HEK293 (cell line): ENCODE measurements around the gene MGAT4A.

Experiments used
- CTCF ChIA-PET: fragments of 350-600 bp; formaldehyde crosslinking; extraction: SDS; loops from one replicate; lab custom pipeline; 2021; ENCODE audit warnings: antibody characterized with exemption; lab: Yijun Ruan, JAX
- POLR2A ChIA-PET: fragments of 300-600 bp; formaldehyde crosslinking; extraction: SDS; loops from one replicate; lab custom pipeline; 2020; ENCODE audit warnings: antibody characterized with exemption, inconsistent platforms; lab: Yijun Ruan, JAX
- H3K27ac ChIP-seq: fragments of 200-500 bp; sonication (Bioruptor generic); 2 replicates; pipeline ENCODE4 v1.5.1; 2014; ENCODE audit warnings: low read depth, low read length, control low read depth, inconsistent platforms; ENCODE audit errors: extremely low read depth
- H3K36me3 ChIP-seq, 2 experiments: fragments of 200-500 bp in 1 of 2; sonication (Bioruptor generic) in 1 of 2; 1 replicate in 1 of 2; 2 replicates in 1 of 2; pipeline ENCODE4 v1.5.1; 2014 to 2017; ENCODE audit warnings: inconsistent platforms in 2 of 2, low read length in 2 of 2; ENCODE audit not compliant: control insufficient read depth in 2 of 2, insufficient read depth in 1 of 2
- H3K4me1 ChIP-seq: fragments of 200-500 bp; sonication (Bioruptor generic); 2 replicates; pipeline ENCODE4 v1.5.1; 2014; ENCODE audit warnings: mild to moderate bottlenecking, low read length, inconsistent platforms; ENCODE audit not compliant: control insufficient read depth, insufficient read depth
- H3K4me3 ChIP-seq: 2 replicates; pipeline ENCODE4 v1.5.1; 2011; ENCODE audit warnings: low read depth, mild to moderate bottlenecking, control low read depth, low read length, moderate library complexity
- H3K9me3 ChIP-seq: fragments of 200-500 bp; sonication (Bioruptor generic); 2 replicates; pipeline ENCODE4 v1.5.1; 2014; ENCODE audit warnings: low read depth, low read length, inconsistent platforms; ENCODE audit not compliant: control insufficient read depth, insufficient read depth
- BCL11B ChIP-seq: fragments of 450-650 bp; formaldehyde crosslinking; IDR thresholded peaks from 2 replicates; pipeline ENCODE4 v1.5.1; 2016; ENCODE audit warnings: low read depth, missing biosample characterization, missing genetic modification characterization
- OSR2 ChIP-seq: fragments of 450-650 bp; formaldehyde crosslinking; IDR thresholded peaks from 2 replicates; pipeline ENCODE4 v1.5.1; 2016; ENCODE audit warnings: missing biosample characterization, missing genetic modification characterization
- SALL2 ChIP-seq: fragments of 450-650 bp; formaldehyde crosslinking; IDR thresholded peaks from 2 replicates; pipeline ENCODE4 v1.5.0; 2017; ENCODE audit warnings: missing biosample characterization, mild to moderate bottlenecking, missing genetic modification characterization, borderline replicate concordance
- SCRT2 ChIP-seq: fragments of 450-650 bp; formaldehyde crosslinking; IDR thresholded peaks from 2 replicates; pipeline ENCODE4 v1.5.1; 2016; ENCODE audit warnings: missing biosample characterization, missing genetic modification characterization
- WT1 ChIP-seq: fragments of 450-650 bp; formaldehyde crosslinking; IDR thresholded peaks from 2 replicates; pipeline ENCODE4 v1.5.1; 2016; ENCODE audit warnings: missing biosample characterization, missing genetic modification characterization
- ZFHX2 ChIP-seq: fragments of 450-650 bp; formaldehyde crosslinking; conservative IDR thresholded peaks from 2 replicates; pipeline ENCODE4 v1.5.1; 2016; ENCODE audit warnings: missing biosample characterization, missing genetic modification characterization
- ZNF112 ChIP-seq: fragments of 450-650 bp; formaldehyde crosslinking; IDR thresholded peaks from 2 replicates; pipeline ENCODE4 v1.5.0; 2017; ENCODE audit warnings: missing biosample characterization, missing genetic modification characterization
- ZNF335 ChIP-seq: fragments of 450-650 bp; formaldehyde crosslinking; conservative IDR thresholded peaks from 2 replicates; pipeline ENCODE4 v1.5.1; 2016; ENCODE audit warnings: missing biosample characterization, missing genetic modification characterization
- ZNF354C ChIP-seq: fragments of 450-650 bp; formaldehyde crosslinking; IDR thresholded peaks from 2 replicates; pipeline ENCODE4 v1.5.1; 2016; ENCODE audit warnings: missing biosample characterization, missing genetic modification characterization, low read depth, borderline replicate concordance
- ZNF366 ChIP-seq: fragments of 450-650 bp; formaldehyde crosslinking; conservative IDR thresholded peaks from 2 replicates; pipeline ENCODE4 v1.5.1; 2016; ENCODE audit warnings: missing biosample characterization, missing genetic modification characterization
- ZNF510 ChIP-seq: fragments of 450-650 bp; formaldehyde crosslinking; IDR thresholded peaks from 2 replicates; pipeline ENCODE4 v1.5.1; 2018; ENCODE audit warnings: mild to moderate bottlenecking, missing genetic modification characterization, missing biosample characterization; ENCODE audit not compliant: insufficient replicate concordance
- ZNF624 ChIP-seq: fragments of 450-650 bp; formaldehyde crosslinking; IDR thresholded peaks from 2 replicates; pipeline ENCODE4 v1.5.1; 2017; ENCODE audit warnings: missing biosample characterization, missing genetic modification characterization
- ZNF626 ChIP-seq: fragments of 450-650 bp; sonication (Bioruptor Pico); formaldehyde crosslinking; IDR thresholded peaks from 2 replicates; pipeline ENCODE4 v1.5.1; 2018; ENCODE audit warnings: missing biosample characterization, missing genetic modification characterization, inconsistent platforms
- ZNF670 ChIP-seq: fragments of 450-650 bp; formaldehyde crosslinking; IDR thresholded peaks from 2 replicates; pipeline ENCODE4 v1.5.1; 2016; ENCODE audit warnings: missing biosample characterization, missing genetic modification characterization, low read depth
- ZNF792 ChIP-seq: fragments of 450-650 bp; formaldehyde crosslinking; IDR thresholded peaks from 2 replicates; pipeline ENCODE4 v1.5.1; 2016; ENCODE audit warnings: missing biosample characterization, missing genetic modification characterization
- TF ChIP-seq, protein P1 (sequence below): fragments of 450-650 bp; formaldehyde crosslinking; IDR thresholded peaks from 2 replicates; pipeline ENCODE4 v1.5.1; 2016; ENCODE audit warnings: missing biosample characterization, missing genetic modification characterization
- TF ChIP-seq, protein P2 (sequence below): fragments of 450-650 bp; formaldehyde crosslinking; IDR thresholded peaks from 2 replicates; pipeline ENCODE4 v1.5.1; 2017; ENCODE audit warnings: missing biosample characterization, missing genetic modification characterization
- TF ChIP-seq, protein P3 (sequence below): fragments of 450-650 bp; formaldehyde crosslinking; IDR thresholded peaks from 2 replicates; pipeline ENCODE4 v1.5.1; 2016; ENCODE audit warnings: missing biosample characterization, missing genetic modification characterization

The MGAT4A gene

DNA sequence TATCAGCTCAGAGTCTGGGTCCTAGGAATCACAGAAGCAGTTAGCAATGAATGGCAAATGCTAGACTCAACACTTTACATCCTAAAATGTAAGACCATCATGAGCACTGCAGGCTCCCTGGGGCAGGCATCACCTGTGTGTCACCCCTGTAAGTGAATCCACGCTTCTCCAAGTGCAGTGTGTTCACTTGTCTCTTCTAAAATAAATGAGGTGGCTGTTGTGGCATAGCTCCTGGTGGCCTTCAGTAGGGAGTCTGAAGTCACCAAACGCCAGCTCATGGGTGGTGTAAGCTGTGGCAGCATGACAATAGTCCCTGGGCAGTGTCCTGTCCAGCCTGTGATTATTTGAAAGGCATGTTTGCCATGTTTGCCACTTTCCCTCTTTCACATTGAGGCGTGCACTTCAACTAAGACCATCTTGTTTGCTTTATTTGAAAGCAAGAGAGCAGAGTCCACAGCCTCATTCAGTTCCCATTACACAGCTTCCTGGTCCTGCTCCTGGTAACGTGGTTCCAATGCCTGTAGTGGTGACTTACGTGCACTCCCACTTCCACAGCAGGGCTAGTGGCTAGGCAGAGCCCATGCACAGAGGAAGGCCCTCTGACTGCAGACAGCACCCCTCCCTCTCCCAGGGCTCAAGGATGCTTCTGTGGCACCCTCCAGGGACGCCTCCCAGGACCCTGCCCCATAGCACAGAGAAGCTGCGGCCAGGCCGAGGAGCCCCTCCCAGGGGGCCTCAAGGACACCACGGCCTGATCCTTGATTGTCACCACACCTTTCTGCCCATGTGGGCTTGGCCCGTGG lies 146.9 kb downstream of the MGAT4A start:
- no peak overlapping the region for H3K4me3 ChIP-seq
- no peaks in the 10 kb centered on the region for H3K9me3 ChIP-seq
- peaks cover 4 to 39% of the 10 kb centered on the region in 2 experiments; a peak in 2 of 3 replicates for H3K36me3 ChIP-seq
- H3K4me1 ChIP-seq: no peaks in the 10 kb centered on the region; the same call in 1 of the 2 replicates
- CTCF ChIA-PET: interaction anchor here (0.6 to 2.6 kb wide), 6 partner anchors 12 to 185 kb away, joined by 3 to 11 read pairs (median 4); no protein-coding TSS in a partner anchor
- POLR2A ChIA-PET: no interaction called here
- H3K27ac ChIP-seq: no peak overlapping the region
- TF ChIP-seq, protein P1, sequence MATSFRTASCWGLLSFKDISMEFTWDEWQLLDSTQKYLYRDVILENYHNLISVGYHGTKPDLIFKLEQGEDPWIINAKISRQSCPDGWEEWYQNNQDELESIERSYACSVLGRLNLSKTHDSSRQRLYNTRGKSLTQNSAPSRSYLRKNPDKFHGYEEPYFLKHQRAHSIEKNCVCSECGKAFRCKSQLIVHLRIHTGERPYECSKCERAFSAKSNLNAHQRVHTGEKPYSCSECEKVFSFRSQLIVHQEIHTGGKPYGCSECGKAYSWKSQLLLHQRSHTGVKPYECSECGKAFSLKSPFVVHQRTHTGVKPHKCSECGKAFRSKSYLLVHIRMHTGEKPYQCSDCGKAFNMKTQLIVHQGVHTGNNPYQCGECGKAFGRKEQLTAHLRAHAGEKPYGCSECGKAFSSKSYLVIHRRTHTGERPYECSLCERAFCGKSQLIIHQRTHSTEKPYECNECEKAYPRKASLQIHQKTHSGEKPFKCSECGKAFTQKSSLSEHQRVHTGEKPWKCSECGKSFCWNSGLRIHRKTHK: no peak
- TF ChIP-seq SALL2 (tag by site-specific recombination) (no peak), ZNF335 (tag by site-specific recombination) (no peak), OSR2 (no peak)
- TF ChIP-seq, protein P2, sequence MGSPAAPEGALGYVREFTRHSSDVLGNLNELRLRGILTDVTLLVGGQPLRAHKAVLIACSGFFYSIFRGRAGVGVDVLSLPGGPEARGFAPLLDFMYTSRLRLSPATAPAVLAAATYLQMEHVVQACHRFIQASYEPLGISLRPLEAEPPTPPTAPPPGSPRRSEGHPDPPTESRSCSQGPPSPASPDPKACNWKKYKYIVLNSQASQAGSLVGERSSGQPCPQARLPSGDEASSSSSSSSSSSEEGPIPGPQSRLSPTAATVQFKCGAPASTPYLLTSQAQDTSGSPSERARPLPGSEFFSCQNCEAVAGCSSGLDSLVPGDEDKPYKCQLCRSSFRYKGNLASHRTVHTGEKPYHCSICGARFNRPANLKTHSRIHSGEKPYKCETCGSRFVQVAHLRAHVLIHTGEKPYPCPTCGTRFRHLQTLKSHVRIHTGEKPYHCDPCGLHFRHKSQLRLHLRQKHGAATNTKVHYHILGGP (tag by site-specific recombination): no peak
- TF ChIP-seq, all 188 proteins: peak for 0

DNA sequence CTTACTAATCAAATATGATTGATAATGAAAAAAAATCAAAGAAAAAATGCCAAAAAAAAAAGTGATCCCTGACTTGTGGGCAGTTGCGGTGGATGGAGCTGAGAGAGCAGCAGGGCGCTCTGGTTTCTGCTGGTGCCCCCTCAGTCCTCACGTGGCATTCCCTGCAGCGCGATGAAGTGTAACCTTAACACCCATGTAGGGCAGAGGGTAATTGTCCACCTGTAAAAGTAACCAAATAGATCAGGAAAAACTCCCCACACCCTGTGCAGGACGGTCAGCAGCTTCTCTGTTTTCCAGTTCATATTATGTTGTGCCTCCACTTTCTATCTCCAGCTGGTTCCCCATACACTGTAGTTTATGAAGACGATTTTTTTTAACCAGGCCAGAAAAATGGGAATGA lies 147.7 kb downstream of the MGAT4A start:
- TF ChIP-seq BCL11B (no peak), ZNF626 (tag by site-specific recombination) (no peak), ZNF112 (tag by site-specific recombination) (no peak), ZNF354C (tag by site-specific recombination) (no peak), ZNF366 (tag by site-specific recombination) (no peak), ZNF624 (tag by site-specific recombination) (no peak)
- Histone ChIP-seq H3K27ac (no peak overlapping the region), H3K36me3 (peaks cover 4 to 41% of the 10 kb centered on the region in 2 experiments; a peak in 2 of 3 replicates), H3K4me1 (no peaks in the 10 kb centered on the region), H3K4me3 (no peak overlapping the region), H3K9me3 (no peaks in the 10 kb centered on the region)
- CTCF ChIA-PET: interaction anchor here (0.6 to 2.6 kb wide), 5 partner anchors 11 to 185 kb away, joined by 3 to 11 read pairs (median 4); no protein-coding TSS in a partner anchor
- POLR2A ChIA-PET: no interaction called here

DNA sequence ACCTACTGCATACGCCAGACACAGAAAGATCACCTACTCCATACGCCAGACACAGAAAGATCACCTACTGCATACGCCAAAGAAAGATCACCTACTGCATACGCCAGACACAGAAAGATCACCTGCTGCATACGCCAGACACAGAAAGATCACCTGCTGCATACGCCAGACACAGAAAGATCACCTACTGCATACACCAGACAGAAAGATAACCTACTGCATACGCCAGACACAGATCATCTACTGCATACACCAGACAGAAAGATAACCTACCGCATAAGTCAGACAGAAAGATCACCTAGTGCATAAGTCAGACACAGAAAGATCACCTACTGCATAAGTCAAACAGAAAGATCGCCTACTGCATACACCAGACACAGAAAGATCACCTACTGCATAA lies 148.4 kb downstream of the MGAT4A start:
- ChIA-PET CTCF (interaction anchor here (0.6 to 2.6 kb wide), 2 partner anchors 14 to 195 kb away, joined by 3 to 11 read pairs; no protein-coding TSS in a partner anchor), POLR2A (no interaction called here)
- H3K27ac ChIP-seq: no peak overlapping the region
- TF ChIP-seq ZNF792 (tag by site-specific recombination) (0 out of 2 replicates have a peak, but pooled peaks have one; percentile 69), WT1 (tag by site-specific recombination) (no peak)
- H3K9me3 ChIP-seq: no peaks in the 10 kb centered on the region
- peaks cover 4 to 49% of the 10 kb centered on the region in 2 experiments; a peak in 2 of 3 replicates for H3K36me3 ChIP-seq
- H3K4me3 ChIP-seq: no peak overlapping the region
- H3K4me1 ChIP-seq: no peaks in the 10 kb centered on the region

DNA sequence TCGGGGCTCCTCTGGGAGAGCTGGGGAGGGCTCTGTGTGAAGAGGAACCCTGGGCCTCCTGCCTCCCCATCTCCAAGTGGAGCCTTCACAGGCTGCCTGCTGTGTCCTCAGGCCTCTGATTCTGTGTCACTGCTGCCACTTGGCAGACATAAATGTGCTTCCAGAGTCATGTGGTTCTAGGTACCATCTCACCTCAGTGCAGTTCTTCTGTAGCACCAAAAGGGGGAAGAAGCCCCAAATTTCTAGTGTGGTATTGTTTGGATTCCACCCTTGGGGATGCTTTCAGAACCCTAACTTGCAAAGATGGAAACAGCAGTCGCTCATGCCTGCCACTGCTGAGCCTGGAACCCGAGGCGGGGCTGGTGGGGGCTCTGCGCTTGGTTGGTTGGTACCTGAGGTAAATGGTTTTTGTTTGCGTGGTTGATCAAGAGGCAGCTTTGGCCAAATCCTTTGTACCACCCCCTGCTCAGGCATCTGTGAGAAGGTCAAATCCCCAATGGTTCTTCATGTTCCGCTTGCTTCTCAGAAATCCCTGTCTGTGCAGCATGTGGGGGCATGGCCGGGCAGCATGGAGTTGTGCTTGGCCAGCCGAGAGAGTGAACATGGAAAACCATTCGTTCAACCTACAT lies 150.2 kb downstream of the MGAT4A start:
- H3K4me3 ChIP-seq: no peak overlapping the region
- H3K4me1 ChIP-seq: no peaks in the 10 kb centered on the region
- H3K27ac ChIP-seq: no peak overlapping the region
- no peaks in the 10 kb centered on the region for H3K9me3 ChIP-seq
- TF ChIP-seq ZFHX2 (tag by site-specific recombination) (no peak), ZNF510 (no peak), ZNF670 (tag by site-specific recombination) (no peak), SCRT2 (tag by site-specific recombination) (no peak)
- TF ChIP-seq, protein P3, sequence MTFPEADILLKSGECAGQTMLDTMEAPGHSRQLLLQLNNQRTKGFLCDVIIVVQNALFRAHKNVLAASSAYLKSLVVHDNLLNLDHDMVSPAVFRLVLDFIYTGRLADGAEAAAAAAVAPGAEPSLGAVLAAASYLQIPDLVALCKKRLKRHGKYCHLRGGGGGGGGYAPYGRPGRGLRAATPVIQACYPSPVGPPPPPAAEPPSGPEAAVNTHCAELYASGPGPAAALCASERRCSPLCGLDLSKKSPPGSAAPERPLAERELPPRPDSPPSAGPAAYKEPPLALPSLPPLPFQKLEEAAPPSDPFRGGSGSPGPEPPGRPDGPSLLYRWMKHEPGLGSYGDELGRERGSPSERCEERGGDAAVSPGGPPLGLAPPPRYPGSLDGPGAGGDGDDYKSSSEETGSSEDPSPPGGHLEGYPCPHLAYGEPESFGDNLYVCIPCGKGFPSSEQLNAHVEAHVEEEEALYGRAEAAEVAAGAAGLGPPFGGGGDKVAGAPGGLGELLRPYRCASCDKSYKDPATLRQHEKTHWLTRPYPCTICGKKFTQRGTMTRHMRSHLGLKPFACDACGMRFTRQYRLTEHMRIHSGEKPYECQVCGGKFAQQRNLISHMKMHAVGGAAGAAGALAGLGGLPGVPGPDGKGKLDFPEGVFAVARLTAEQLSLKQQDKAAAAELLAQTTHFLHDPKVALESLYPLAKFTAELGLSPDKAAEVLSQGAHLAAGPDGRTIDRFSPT (tag by site-specific recombination): no peak
- CTCF ChIA-PET: interaction anchor here (0.8 to 1.6 kb wide), 2 partner anchors 10 to 196 kb away, joined by 4 to 5 read pairs; no protein-coding TSS in a partner anchor
- POLR2A ChIA-PET: no interaction called here
- H3K36me3 ChIP-seq: peaks cover 0 to 54% of the 10 kb centered on the region in 2 experiments; a peak in 1 of 3 replicates
